ENCODE measurements around the gene TGFA. TPM values are rescaled to one million over a fixed set of nuclear protein-coding genes. Genes with fewer than 3 reads are reported as not detected.

TGFA gene
- total and polyA plus RNA-seq, 2 experiments from 2014 or later = 2.6 to 5.6 TPM

- TF ChIP-seq CTCF (IDR thresholded peaks at IDR 0.05; ENCODE audit: poor library complexity) (no peak), EZH2phosphoT487 (IDR thresholded peaks at IDR 0.05; ENCODE audit: low read depth, severe bottlenecking, unreplicated experiment) (no peak), EZH2 (IDR thresholded peaks at IDR 0.05; ENCODE audit: borderline replicate concordance) (no peak)
- Histone ChIP-seq H3K27ac (no peak overlapping the region), H4K20me1 (ENCODE audit: insufficient read depth, poor library complexity, severe bottlenecking) (no peaks in the 10 kb centered on the region), H3K4me3 (no peak overlapping the region), H3K9me2 (replicated peaks; ENCODE audit: insufficient read depth) (no peaks in the 10 kb centered on the region), H3K36me3 (replicated peaks; ENCODE audit: insufficient read depth, low read depth) (no peaks in the 10 kb centered on the region), H3K4me2 (no peak overlapping the region), H3K79me2 (no peaks in the 10 kb centered on the region), H3K4me1 (ENCODE audit: insufficient read depth) (no peaks in the 10 kb centered on the region), H2AFZ (peak overlapping the region; percentile 7), H3K9me3 (ENCODE audit: low read depth) (no peaks in the 10 kb centered on the region), H3K27me3 (no peaks in the 10 kb centered on the region)
- 73% methylated on average over 4 of the region's 4 CpGs for WGBS (ENCODE audit: low lambda C conversion rate, missing lambda C conversion rate)
- DNase-seq (ENCODE audit: low spot score) = no peak
Observed at GRCh38 chr2:70527447-70528080, 26.1 kb downstream of the TGFA start.

DNA sequence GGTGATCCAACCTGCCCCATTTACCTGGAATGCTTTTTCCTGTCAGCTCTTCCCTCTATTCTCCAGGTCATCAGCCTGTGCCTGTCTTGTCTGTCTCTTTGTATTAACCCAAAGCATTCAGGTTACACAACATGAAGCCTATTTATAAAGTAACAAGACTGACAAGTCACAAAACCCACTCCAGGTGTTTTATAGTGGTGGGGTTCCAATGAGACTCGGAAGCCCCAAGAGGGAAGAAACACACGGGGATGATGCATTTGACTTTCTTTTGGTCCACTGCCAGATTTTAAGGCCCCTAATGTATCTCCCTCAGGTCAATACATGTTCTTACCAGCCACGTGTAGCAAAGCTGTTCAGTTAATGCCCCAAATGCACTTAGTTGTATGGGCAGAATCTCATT, 27.5 kb downstream of the TGFA start:
- WGBS (ENCODE audit: low lambda C conversion rate, missing lambda C conversion rate) = 83% methylated on average over 3 of the region's 3 CpGs
- Histone ChIP-seq H3K4me2 (no peak overlapping the region), H3K79me2 (no peaks in the 10 kb centered on the region)

GRCh38 chr2:70525032-70525431, 28.6 kb downstream of the TGFA start:
- Histone ChIP-seq H3K9me2 (replicated peaks; ENCODE audit: insufficient read depth) (no peaks in the 10 kb centered on the region), H4K20me1 (ENCODE audit: insufficient read depth, poor library complexity, severe bottlenecking) (no peaks in the 10 kb centered on the region), H3K79me2 (no peaks in the 10 kb centered on the region), H2AFZ (no peak overlapping the region), H3K27me3 (no peaks in the 10 kb centered on the region), H3K9me3 (ENCODE audit: low read depth) (no peaks in the 10 kb centered on the region), H3K4me3 (no peak overlapping the region), H3K4me1 (ENCODE audit: insufficient read depth) (no peaks in the 10 kb centered on the region), H3K4me2 (no peak overlapping the region), H3K27ac (no peak overlapping the region), H3K36me3 (replicated peaks; ENCODE audit: insufficient read depth, low read depth) (no peaks in the 10 kb centered on the region)
- TF ChIP-seq EZH2 (IDR thresholded peaks at IDR 0.05; ENCODE audit: borderline replicate concordance) (no peak), CTCF (IDR thresholded peaks at IDR 0.05; ENCODE audit: poor library complexity) (no peak), EZH2phosphoT487 (IDR thresholded peaks at IDR 0.05; ENCODE audit: low read depth, severe bottlenecking, unreplicated experiment) (no peak)
- 86% methylated on average over 1 of the region's 1 CpG for WGBS (ENCODE audit: low lambda C conversion rate, missing lambda C conversion rate)
- no peak for DNase-seq (ENCODE audit: low spot score)

More for the DNA sequence above, 27.5 kb downstream of the TGFA start:
- no peak for DNase-seq (ENCODE audit: low spot score)
- Histone ChIP-seq H3K9me2 (replicated peaks; ENCODE audit: insufficient read depth) (no peaks in the 10 kb centered on the region), H3K4me3 (no peak overlapping the region), H3K27ac (no peak overlapping the region), H3K4me1 (ENCODE audit: insufficient read depth) (no peaks in the 10 kb centered on the region), H3K36me3 (replicated peaks; ENCODE audit: insufficient read depth, low read depth) (no peaks in the 10 kb centered on the region), H3K27me3 (no peaks in the 10 kb centered on the region), H4K20me1 (ENCODE audit: insufficient read depth, poor library complexity, severe bottlenecking) (no peaks in the 10 kb centered on the region), H3K9me3 (ENCODE audit: low read depth) (no peaks in the 10 kb centered on the region), H2AFZ (no peak overlapping the region)
- no peak for TF ChIP-seq EZH2phosphoT487 (IDR thresholded peaks at IDR 0.05; ENCODE audit: low read depth, severe bottlenecking, unreplicated experiment)
- no peak for TF ChIP-seq CTCF (IDR thresholded peaks at IDR 0.05; ENCODE audit: poor library complexity)
- no peak for TF ChIP-seq EZH2 (IDR thresholded peaks at IDR 0.05; ENCODE audit: borderline replicate concordance)

All from hepatocyte (in vitro differentiated cells).